Measurements from ENCODE around the gene SLC17A1. TPM values are rescaled to one million over a fixed set of nuclear protein-coding genes. Genes with fewer than 3 reads are reported as not detected.

The SLC17A1 gene
- total RNA-seq, 4 donors from 2014 or later: not detected

GRCh38 chr6:25787428-25787827, 44.4 kb downstream of the SLC17A1 start:
- Histone ChIP-seq H3K9me3 (no peaks in the 10 kb centered on the region), H3K27ac (no peak overlapping the region), H3K4me1 (no peaks in the 10 kb centered on the region), H3K36me3 (no peaks in the 10 kb centered on the region), H3K27me3 (no peaks in the 10 kb centered on the region), H3K4me3 (no peak overlapping the region)
- no peak for TF ChIP-seq POLR2A (IDR thresholded peaks at IDR 0.05)
- TF ChIP-seq CTCF (IDR thresholded peaks at IDR 0.05): no peak
- no peak for DNase-seq

- TF ChIP-seq POLR2A (IDR thresholded peaks at IDR 0.05) (no peak), CTCF (IDR thresholded peaks at IDR 0.05) (no peak)
- Histone ChIP-seq H3K4me1 (no peaks in the 10 kb centered on the region), H3K27ac (no peak overlapping the region), H3K4me3 (no peak overlapping the region), H3K9me3 (no peaks in the 10 kb centered on the region), H3K27me3 (no peaks in the 10 kb centered on the region), H3K36me3 (peaks cover 0 to 6% (median 0%) of the 10 kb centered on the region in 3 donors)
- no peak for DNase-seq
Observed at GRCh38 chr6:25781134-25781533, 50.7 kb downstream of the SLC17A1 start.

DNA sequence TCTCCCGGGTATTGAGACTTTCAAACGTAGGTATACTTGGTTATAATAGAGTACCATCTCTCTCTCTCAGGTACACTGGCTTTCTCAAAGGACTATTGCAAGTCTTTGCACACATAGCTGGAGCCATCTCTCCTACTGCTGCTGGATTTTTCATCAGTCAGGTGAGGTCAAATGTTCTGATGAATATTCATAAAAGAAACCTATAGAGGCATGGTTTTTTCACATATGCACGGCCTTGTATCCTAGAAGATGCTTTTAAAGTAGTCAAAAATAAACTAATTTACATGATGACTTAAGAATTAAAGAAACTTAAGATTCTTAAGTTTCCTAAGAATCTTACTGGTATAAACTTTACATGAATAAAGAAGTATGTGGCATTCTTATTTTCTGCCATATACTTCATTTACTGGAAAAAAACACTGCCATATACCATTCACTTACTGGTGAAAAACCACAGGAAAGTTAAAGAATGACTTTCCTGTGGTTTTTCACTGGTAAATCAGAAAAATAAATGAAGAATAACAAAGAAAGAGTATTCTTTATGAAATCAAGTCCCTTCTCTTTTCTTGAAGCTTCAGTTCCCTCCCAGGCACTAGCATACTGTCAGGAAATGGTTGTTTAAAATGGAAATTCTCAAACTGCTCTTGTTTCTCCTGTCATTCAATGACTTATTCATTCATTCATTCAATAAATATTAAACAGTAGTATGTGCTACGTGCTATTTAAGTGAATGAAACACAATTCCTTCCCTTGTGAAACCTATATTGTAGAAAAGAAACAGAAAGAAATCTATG, 53.8 kb downstream of the SLC17A1 start:
- no peak for DNase-seq
- no peaks in the 10 kb centered on the region for H3K27me3 ChIP-seq
- TF ChIP-seq POLR2A (IDR thresholded peaks at IDR 0.05) (no peak), CTCF (IDR thresholded peaks at IDR 0.05) (no peak)
- no peaks in the 10 kb centered on the region for H3K9me3 ChIP-seq
- H3K4me1 ChIP-seq: no peaks in the 10 kb centered on the region
- H3K4me3 ChIP-seq: no peak overlapping the region
- H3K27ac ChIP-seq: no peak overlapping the region
- peaks cover 0 to 6% (median 0%) of the 10 kb centered on the region in 3 donors for H3K36me3 ChIP-seq

GRCh38 chr6:25777031-25777430, 54.8 kb downstream of the SLC17A1 start:
- H3K9me3 ChIP-seq: no peaks in the 10 kb centered on the region
- H3K36me3 ChIP-seq: peaks cover 0 to 6% (median 0%) of the 10 kb centered on the region in 3 donors
- DNase-seq: no peak
- no peak for TF ChIP-seq CTCF (IDR thresholded peaks at IDR 0.05)
- no peak for TF ChIP-seq POLR2A (IDR thresholded peaks at IDR 0.05)
- H3K4me1 ChIP-seq: no peaks in the 10 kb centered on the region
- H3K4me3 ChIP-seq: no peak overlapping the region
- H3K27me3 ChIP-seq: no peaks in the 10 kb centered on the region
- no peak overlapping the region for H3K27ac ChIP-seq

DNA sequence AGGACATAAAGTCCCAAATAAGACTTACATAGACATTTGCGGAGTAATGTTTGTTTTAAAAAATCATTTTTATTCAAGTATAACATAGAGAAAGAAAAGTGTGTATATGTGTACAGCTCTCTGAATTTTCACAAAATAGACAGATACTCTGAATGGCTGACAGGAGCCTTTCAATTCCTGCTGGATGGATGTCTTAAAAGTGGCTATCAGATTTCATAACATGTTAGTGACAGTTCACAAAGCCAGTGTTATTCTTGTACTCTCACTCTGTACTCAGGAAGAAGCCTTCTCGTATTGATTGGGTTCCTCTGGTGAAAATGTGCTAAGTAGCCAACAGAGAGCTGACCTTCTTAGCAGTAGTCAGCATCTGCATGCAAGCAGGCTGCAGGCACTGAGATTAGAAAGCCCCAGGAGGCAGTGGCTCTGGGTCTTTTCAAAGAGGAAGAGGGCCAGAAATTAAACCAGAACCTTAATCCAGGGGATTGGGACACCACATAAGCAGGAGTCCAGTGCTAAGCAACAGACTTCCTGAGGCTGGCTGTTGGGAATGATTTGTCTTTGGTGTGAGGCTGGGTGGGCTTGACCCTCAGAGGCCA, 57.6 kb downstream of the SLC17A1 start:
- H3K27ac ChIP-seq: no peak overlapping the region
- TF ChIP-seq POLR2A (IDR thresholded peaks at IDR 0.05) (no peak), CTCF (IDR thresholded peaks at IDR 0.05) (no peak)
- H3K9me3 ChIP-seq: no peaks in the 10 kb centered on the region
- no peaks in the 10 kb centered on the region for H3K27me3 ChIP-seq
- H3K4me1 ChIP-seq: no peaks in the 10 kb centered on the region
- DNase-seq: no peak
- peaks cover 0 to 6% (median 0%) of the 10 kb centered on the region in 3 donors for H3K36me3 ChIP-seq
- H3K4me3 ChIP-seq: no peak overlapping the region

Measured in Peyer's patch (tissue), 4 donors.